D721Med (cell line): ENCODE measurements around the gene SIGLEC11.

ENCODE experiments used
- DNase-seq: peaks from one replicate; pipeline ENCODE4 v3.0.0; 2011; ENCODE audit warnings: low spot score; ENCODE audit not compliant: insufficient read length
- FAIRE-seq: peaks from 2 replicates; lab custom pipeline; 2011; peaks lifted over from hg19 to GRCh38; lab: Jason Lieb, UNC
- TF ChIP-seq, protein P1 (sequence below): IDR thresholded peaks from 2 replicates; pipeline ENCODE4 v1.5.1; 2012; ENCODE audit warnings: mild to moderate bottlenecking, control low read depth; ENCODE audit not compliant: insufficient read depth; ENCODE audit errors: missing control alignments

The SIGLEC11 gene

GRCh38 chr19:49916839-49917733 lies 43.9 kb downstream of the SIGLEC11 start:
- no peak for FAIRE-seq
- TF ChIP-seq, protein P1, sequence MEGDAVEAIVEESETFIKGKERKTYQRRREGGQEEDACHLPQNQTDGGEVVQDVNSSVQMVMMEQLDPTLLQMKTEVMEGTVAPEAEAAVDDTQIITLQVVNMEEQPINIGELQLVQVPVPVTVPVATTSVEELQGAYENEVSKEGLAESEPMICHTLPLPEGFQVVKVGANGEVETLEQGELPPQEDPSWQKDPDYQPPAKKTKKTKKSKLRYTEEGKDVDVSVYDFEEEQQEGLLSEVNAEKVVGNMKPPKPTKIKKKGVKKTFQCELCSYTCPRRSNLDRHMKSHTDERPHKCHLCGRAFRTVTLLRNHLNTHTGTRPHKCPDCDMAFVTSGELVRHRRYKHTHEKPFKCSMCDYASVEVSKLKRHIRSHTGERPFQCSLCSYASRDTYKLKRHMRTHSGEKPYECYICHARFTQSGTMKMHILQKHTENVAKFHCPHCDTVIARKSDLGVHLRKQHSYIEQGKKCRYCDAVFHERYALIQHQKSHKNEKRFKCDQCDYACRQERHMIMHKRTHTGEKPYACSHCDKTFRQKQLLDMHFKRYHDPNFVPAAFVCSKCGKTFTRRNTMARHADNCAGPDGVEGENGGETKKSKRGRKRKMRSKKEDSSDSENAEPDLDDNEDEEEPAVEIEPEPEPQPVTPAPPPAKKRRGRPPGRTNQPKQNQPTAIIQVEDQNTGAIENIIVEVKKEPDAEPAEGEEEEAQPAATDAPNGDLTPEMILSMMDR: peak; percentile 14
- DNase-seq: no peak

GRCh38 chr19:49915271-49915670 lies 45.7 kb downstream of the SIGLEC11 start:
- TF ChIP-seq, protein P1: no peak
- FAIRE-seq: no peak
- no peak for DNase-seq

- DNase-seq (no peak), FAIRE-seq (no peak)
- TF ChIP-seq, protein P1: no peak
These were observed 47.3 kb downstream of the SIGLEC11 start for GRCh38 chr19:49913720-49914119.

DNA sequence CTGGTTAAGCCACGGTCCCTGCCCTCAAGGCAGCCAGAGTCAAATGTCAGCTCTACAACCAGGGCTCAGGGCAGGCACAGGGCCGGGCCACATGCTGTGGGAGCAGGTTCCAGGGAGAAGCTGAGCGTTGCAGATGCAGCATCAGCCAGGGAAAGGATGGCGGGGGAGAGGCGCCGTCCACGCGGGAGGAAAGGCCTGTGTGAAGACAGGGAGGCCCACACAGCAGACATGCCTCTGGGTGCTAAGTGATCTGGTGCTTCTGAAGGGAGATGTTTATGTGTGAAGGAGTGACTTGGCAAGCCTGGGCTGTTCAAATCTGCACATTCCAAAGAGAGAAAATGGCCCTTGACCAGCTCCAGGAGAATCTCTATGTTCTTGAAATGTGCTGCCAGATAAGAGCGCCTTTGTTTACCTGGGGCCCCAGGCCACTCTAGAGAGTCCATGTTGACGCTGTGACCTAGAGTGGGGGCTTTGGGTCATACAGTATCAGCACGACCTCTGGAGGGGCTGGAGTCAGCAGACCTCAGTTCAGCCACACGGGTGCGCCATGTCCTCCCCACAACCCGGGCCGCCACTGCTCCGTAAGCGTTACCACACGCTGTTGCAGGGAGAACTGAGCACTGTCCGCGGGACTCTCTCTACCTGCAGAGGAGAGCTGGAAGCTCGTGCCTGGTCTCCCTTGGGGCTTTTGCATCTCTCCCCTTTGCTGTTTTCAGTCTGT lies 47.8 kb downstream of the SIGLEC11 start:
- DNase-seq (no peak), FAIRE-seq (no peak)

GRCh38 chr19:49911381-49912145 lies 49.4 kb downstream of the SIGLEC11 start:
- TF ChIP-seq, protein P1: no peak
- DNase-seq: no peak
- FAIRE-seq: no peak

More for the DNA sequence above, 47.8 kb downstream of the SIGLEC11 start:
- TF ChIP-seq, protein P1: no peak

- TF ChIP-seq, protein P1: no peak
- DNase-seq: no peak
- FAIRE-seq: no peak
These were observed 50.8 kb downstream of the SIGLEC11 start for GRCh38 chr19:49910179-49910578.
